ENCODE measurements around the gene RHBDL3.

- TF ChIP-seq, protein P1, sequence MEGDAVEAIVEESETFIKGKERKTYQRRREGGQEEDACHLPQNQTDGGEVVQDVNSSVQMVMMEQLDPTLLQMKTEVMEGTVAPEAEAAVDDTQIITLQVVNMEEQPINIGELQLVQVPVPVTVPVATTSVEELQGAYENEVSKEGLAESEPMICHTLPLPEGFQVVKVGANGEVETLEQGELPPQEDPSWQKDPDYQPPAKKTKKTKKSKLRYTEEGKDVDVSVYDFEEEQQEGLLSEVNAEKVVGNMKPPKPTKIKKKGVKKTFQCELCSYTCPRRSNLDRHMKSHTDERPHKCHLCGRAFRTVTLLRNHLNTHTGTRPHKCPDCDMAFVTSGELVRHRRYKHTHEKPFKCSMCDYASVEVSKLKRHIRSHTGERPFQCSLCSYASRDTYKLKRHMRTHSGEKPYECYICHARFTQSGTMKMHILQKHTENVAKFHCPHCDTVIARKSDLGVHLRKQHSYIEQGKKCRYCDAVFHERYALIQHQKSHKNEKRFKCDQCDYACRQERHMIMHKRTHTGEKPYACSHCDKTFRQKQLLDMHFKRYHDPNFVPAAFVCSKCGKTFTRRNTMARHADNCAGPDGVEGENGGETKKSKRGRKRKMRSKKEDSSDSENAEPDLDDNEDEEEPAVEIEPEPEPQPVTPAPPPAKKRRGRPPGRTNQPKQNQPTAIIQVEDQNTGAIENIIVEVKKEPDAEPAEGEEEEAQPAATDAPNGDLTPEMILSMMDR (conservative IDR thresholded peaks at IDR 0.05), result no peak
- no peak for TF ChIP-seq EZH2 (IDR thresholded peaks at IDR 0.05; ENCODE audit: low read depth)
Observed at GRCh38 chr17:32305049-32305448, 39.4 kb downstream of the RHBDL3 start.

Data from PC-9 (cell line).